Measurements from ENCODE around the gene OCA2.

Gene OCA2

GRCh38 chr15:27934782-27935181, 164.3 kb downstream of the OCA2 start:
- no peaks in the 10 kb centered on the region for H3K27me3 ChIP-seq (ENCODE audit: insufficient read depth, low read length, poor library complexity, severe bottlenecking)
- H3F3A ChIP-seq (ENCODE audit: low read depth), result no peaks in the 10 kb centered on the region
- H4K20me1 ChIP-seq (ENCODE audit: insufficient read depth, low read length, poor library complexity, severe bottlenecking), result no peaks in the 10 kb centered on the region
- no peaks in the 10 kb centered on the region for H3K9me2 ChIP-seq (replicated peaks; ENCODE audit: low read depth, low read length)
- H3K4me3 ChIP-seq (ENCODE audit: low read length, poor library complexity, severe bottlenecking), result no peak overlapping the region
- no peak overlapping the region for H2AFZ ChIP-seq (ENCODE audit: low read length)
- no peaks in the 10 kb centered on the region for H3K79me2 ChIP-seq (ENCODE audit: insufficient read depth, low read length)
- no peak overlapping the region for H3K9ac ChIP-seq (ENCODE audit: low read depth, low read length, poor library complexity, severe bottlenecking)
- TF ChIP-seq EZH2phosphoT487 (IDR thresholded peaks at IDR 0.05; ENCODE audit: borderline replicate concordance), result no peak
- TF ChIP-seq CTCF (conservative IDR thresholded peaks at IDR 0.05; ENCODE audit: low read length), result no peak
- no peaks in the 10 kb centered on the region for H3K4me1 ChIP-seq (ENCODE audit: insufficient read depth, low read length, poor library complexity, severe bottlenecking)
- no peak overlapping the region for H3K4me2 ChIP-seq (ENCODE audit: low read depth, low read length, poor library complexity, severe bottlenecking)
- no peaks in the 10 kb centered on the region for H3K36me3 ChIP-seq (ENCODE audit: insufficient read depth, low read length)
- H3K9me3 ChIP-seq (ENCODE audit: insufficient read depth, low read depth, low read length), result no peaks in the 10 kb centered on the region

GRCh38 chr15:27933562-27933961, 165.6 kb downstream of the OCA2 start:
- H2AFZ ChIP-seq (ENCODE audit: low read length), result no peak overlapping the region
- H3K4me1 ChIP-seq (ENCODE audit: insufficient read depth, low read length, poor library complexity, severe bottlenecking), result no peaks in the 10 kb centered on the region
- TF ChIP-seq CTCF (conservative IDR thresholded peaks at IDR 0.05; ENCODE audit: low read length) (no peak), EZH2phosphoT487 (IDR thresholded peaks at IDR 0.05; ENCODE audit: borderline replicate concordance) (no peak)
- no peaks in the 10 kb centered on the region for H3K36me3 ChIP-seq (ENCODE audit: insufficient read depth, low read length)
- H3K27me3 ChIP-seq (ENCODE audit: insufficient read depth, low read length, poor library complexity, severe bottlenecking), result no peaks in the 10 kb centered on the region
- H4K20me1 ChIP-seq (ENCODE audit: insufficient read depth, low read length, poor library complexity, severe bottlenecking), result no peaks in the 10 kb centered on the region
- no peak overlapping the region for H3K4me3 ChIP-seq (ENCODE audit: low read length, poor library complexity, severe bottlenecking)
- H3K9me3 ChIP-seq (ENCODE audit: insufficient read depth, low read depth, low read length), result no peaks in the 10 kb centered on the region
- H3K9me2 ChIP-seq (replicated peaks; ENCODE audit: low read depth, low read length), result no peaks in the 10 kb centered on the region
- H3F3A ChIP-seq (ENCODE audit: low read depth), result no peaks in the 10 kb centered on the region
- H3K79me2 ChIP-seq (ENCODE audit: insufficient read depth, low read length), result no peaks in the 10 kb centered on the region
- H3K4me2 ChIP-seq (ENCODE audit: low read depth, low read length, poor library complexity, severe bottlenecking), result no peak overlapping the region
- no peak overlapping the region for H3K9ac ChIP-seq (ENCODE audit: low read depth, low read length, poor library complexity, severe bottlenecking)

- H3K9me2 ChIP-seq (replicated peaks; ENCODE audit: low read depth, low read length), result no peaks in the 10 kb centered on the region
- H3K4me3 ChIP-seq (ENCODE audit: low read length, poor library complexity, severe bottlenecking), result no peak overlapping the region
- no peak overlapping the region for H2AFZ ChIP-seq (ENCODE audit: low read length)
- no peaks in the 10 kb centered on the region for H3K79me2 ChIP-seq (ENCODE audit: insufficient read depth, low read length)
- H3K4me2 ChIP-seq (ENCODE audit: low read depth, low read length, poor library complexity, severe bottlenecking), result no peak overlapping the region
- no peaks in the 10 kb centered on the region for H3K36me3 ChIP-seq (ENCODE audit: insufficient read depth, low read length)
- H4K20me1 ChIP-seq (ENCODE audit: insufficient read depth, low read length, poor library complexity, severe bottlenecking), result no peaks in the 10 kb centered on the region
- no peak overlapping the region for H3K9ac ChIP-seq (ENCODE audit: low read depth, low read length, poor library complexity, severe bottlenecking)
- no peaks in the 10 kb centered on the region for H3K9me3 ChIP-seq (ENCODE audit: insufficient read depth, low read depth, low read length)
- H3F3A ChIP-seq (ENCODE audit: low read depth), result no peaks in the 10 kb centered on the region
- H3K27me3 ChIP-seq (ENCODE audit: insufficient read depth, low read length, poor library complexity, severe bottlenecking), result no peaks in the 10 kb centered on the region
- TF ChIP-seq CTCF (conservative IDR thresholded peaks at IDR 0.05; ENCODE audit: low read length), result no peak
- no peak for TF ChIP-seq EZH2phosphoT487 (IDR thresholded peaks at IDR 0.05; ENCODE audit: borderline replicate concordance)
- no peaks in the 10 kb centered on the region for H3K4me1 ChIP-seq (ENCODE audit: insufficient read depth, low read length, poor library complexity, severe bottlenecking)
Observed at GRCh38 chr15:27932600-27932999, 166.5 kb downstream of the OCA2 start.

All from Loucy (cell line).